Stimulated activated CD4-positive, alpha-beta T cell treated with anti-CD3 and anti-CD28 coated beads, TNF-alpha, amount 100 ng/mL, for 1 hour (primary cell): ENCODE results near the gene ZNF469.

ENCODE experiments used
- DNase-seq, 3 donors: peaks; one replicate each; pipeline ENCODE4 v3.0.0-alpha.2; 2020; ENCODE audit warnings: low read depth in 3 of 3, low spot score in 1 of 3

Gene ZNF469

DNA sequence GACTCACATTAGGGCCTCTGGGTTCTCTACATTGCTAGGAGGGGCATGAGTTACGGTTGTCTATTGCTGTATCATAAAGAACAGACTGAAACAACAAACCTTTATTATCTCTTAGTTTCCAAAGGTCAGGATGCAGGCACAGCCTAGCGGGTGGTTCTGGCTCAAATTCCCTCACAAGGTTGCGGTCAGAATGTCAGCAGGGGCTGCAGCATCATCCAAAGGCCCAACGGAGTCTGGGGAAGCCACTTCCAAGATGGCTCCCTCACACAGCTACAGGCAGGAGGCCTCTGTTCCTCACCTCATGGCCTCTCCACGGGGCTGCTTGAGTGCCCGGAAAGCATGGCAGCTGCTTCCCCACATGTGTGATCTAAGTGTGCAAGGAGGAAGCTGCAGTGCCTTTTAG lies 40.7 kb downstream of the ZNF469 start:
- no peak for DNase-seq

DNA sequence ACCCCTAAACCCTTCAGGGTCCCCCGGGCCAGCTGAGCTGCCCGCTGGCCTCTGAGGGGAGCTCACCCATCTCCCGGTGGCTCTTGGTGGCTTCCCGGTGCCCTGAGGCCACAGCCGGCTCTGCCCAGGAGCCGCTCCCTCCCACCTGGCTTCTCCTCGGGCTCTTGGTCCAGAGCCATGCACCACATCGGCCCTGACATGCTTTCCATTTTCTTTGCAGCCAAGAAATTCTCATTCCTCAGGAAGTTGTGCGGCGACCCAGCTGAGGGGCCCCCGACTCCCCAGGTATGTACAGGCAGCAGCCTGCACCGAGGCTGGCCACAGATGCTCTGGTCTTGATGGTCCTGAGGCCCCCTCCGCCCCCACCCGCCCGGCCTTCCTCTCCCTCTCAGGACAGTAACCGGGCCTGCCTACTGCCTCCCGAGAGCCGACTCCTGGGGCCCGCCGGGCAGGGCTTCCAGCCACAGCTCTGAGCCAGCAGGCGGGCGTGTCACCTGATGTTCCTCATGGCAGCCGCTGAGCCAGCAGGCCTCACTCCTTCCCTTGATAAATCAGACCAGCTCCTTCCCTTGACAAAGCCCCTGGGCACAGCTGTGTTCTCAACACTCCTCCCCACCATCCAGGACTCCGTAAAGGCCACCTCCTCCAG lies 42.0 kb downstream of the ZNF469 start:
- no peak for DNase-seq

DNA sequence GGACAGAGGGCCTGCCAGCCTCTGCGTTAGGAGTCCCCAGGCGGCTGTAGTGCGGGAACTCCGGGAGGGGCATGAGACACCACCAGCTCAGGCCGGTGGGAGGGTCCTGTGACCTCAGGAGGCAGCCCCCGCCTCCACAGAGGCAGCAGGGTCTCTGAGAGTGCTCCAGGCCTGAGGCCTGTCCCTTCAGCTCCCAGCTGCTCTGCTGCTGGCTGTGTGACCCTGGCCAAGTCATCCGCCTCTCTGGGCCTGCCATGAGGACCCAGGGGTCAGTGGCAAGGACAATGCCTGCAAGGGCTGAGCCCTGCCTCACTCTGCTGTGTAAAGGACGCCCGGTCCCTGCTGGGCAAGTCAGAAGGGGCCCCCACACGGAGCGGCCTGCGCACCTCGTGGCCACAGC lies 43.3 kb downstream of the ZNF469 start:
- no peak for DNase-seq

GRCh38 chr16:88427376-88427775 lies 44.6 kb downstream of the ZNF469 start:
- no peak for DNase-seq

DNA sequence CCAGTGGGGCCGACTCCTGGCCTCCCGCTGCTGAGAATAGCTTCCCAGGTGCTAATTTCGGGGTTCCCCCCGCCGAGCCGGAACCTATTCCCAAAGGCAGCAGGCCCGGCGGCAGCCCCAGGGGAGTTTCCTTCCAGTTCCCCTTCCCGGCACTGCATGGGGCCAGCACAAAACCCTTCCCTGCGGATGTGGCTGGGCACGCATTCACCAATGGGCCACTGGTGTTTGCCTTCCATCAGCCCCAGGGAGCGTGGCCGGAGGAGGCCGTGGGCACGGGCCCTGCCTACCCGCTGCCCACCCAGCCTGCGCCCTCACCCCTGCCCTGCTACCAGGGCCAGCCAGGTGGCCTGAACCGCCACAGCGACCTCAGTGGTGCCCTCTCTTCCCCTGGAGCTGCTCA lies 45.4 kb downstream of the ZNF469 start:
- DNase-seq, result no peak

DNA sequence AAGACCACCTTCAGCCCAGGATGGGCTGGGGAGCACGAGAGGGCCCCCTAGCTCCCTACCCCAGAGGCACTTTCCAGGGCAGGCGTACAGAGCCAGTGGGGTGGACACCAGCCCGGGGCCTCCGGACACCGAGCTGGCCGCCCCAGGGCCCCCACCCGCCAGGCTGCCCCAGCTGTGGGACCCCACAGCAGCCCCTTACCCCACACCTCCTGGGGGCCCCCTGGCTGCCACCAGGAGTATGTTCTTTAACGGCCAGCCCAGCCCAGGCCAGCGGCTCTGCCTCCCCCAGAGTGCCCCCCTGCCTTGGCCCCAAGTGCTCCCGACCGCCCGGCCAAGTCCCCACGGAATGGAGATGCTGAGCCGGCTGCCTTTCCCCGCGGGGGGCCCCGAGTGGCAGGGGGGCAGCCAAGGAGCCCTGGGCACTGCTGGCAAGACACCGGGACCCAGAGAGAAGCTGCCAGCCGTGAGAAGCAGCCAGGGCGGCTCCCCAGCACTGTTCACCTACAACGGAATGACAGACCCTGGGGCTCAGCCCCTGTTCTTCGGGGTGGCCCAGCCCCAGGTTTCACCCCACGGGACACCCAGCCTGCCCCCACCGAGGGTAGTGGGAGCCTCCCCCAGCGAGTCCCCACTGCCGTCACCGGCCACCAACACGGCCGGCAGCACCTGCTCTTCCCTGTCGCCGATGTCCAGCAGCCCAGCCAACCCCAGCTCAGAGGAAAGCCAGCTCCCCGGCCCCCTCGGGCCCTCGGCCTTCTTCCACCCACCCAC lies 46.0 kb downstream of the ZNF469 start:
- no peak for DNase-seq

GRCh38 chr16:88429387-88430184 lies 46.8 kb downstream of the ZNF469 start:
- no peak for DNase-seq

GRCh38 chr16:88430185-88430523 lies 47.4 kb downstream of the ZNF469 start:
- DNase-seq, result no peak

GRCh38 chr16:88430524-88431446 lies 48.0 kb downstream of the ZNF469 start:
- DNase-seq, result peak in 1 of 3 donors; percentile 31

DNA sequence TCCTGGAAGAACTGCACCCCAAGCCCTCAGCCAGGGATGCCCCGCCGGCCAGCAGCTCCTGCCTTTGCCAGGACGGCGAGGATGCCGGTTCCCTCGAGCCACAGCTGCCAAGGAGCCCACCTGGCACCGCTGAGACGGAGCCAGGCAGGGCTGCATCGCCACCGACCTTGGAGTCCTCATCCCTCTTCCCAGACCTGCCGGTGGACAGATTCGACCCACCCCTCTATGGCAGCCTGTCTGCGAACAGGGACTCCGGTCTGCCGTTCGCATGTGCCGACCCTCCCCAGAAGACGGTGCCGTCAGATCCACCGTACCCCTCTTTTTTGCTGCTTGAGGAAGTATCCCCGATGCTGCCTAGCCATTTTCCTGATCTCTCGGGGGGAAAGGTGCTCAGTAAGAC lies 48.9 kb downstream of the ZNF469 start:
- no peak for DNase-seq

DNA sequence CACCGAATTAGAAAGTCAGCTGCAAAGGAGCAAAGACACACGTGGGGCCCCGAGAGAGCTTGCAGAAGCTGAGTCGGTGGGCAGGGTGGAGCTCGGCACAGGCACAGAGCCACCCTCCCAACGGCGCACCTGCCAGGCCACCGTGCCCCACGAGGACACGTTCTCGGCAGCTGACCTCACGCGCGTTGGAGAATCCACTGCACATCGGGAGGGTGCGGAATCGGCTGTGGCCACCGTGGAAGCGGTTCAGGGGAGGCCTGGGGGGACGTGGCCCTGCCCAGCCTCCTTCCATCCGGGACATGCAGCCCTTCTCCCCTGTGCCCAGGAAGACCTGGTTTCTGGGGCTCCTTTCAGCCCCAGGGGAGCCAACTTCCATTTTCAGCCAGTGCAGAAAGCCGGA lies 49.4 kb downstream of the ZNF469 start:
- DNase-seq, result no peak
